ENCODE results near the gene ATP8A2.
"Not testable (repeated sequence)": the region's sequence is repeated elsewhere in the genome, so short reads cannot be mapped to it uniquely, and the experiment has no call there.

ATP8A2 gene

GRCh38 chr13:25501231-25501630 is 129.5 kb downstream of the ATP8A2 start:
- ChIA-PET POLR2A (no interaction called here), CTCF (interaction anchor here (0.6 to 1.6 kb wide), 2 partner anchors 8 to 15 kb away, joined by 3 to 4 read pairs; no protein-coding TSS in a partner anchor)
- no peak for DNase-seq (ENCODE audit: extremely low spot score)
- TF ChIP-seq CTCF (IDR thresholded peaks at IDR 0.05; ENCODE audit: control extremely low read depth, extremely low read depth, low read depth, missing control alignments): no peak

- no peak for TF ChIP-seq CTCF (IDR thresholded peaks at IDR 0.05; ENCODE audit: control extremely low read depth, extremely low read depth, low read depth, missing control alignments)
- CTCF ChIA-PET: interaction anchor here (1.6 kb wide), 1 partner anchor 9 kb away, joined by 4 read pairs; no protein-coding TSS in a partner anchor
- DNase-seq (ENCODE audit: extremely low spot score): no peak
- POLR2A ChIA-PET: no interaction called here
Observed at GRCh38 chr13:25502031-25502430, 130.3 kb downstream of the ATP8A2 start.

GRCh38 chr13:25502551-25502950 is 130.8 kb downstream of the ATP8A2 start:
- no peak for DNase-seq (ENCODE audit: extremely low spot score)
- ChIA-PET CTCF (interaction anchor here (1.6 kb wide), 1 partner anchor 9 kb away, joined by 4 read pairs; no protein-coding TSS in a partner anchor), POLR2A (no interaction called here)
- TF ChIP-seq CTCF (IDR thresholded peaks at IDR 0.05; ENCODE audit: control extremely low read depth, extremely low read depth, low read depth, missing control alignments): no peak

- DNase-seq (ENCODE audit: extremely low spot score): no peak
- ChIA-PET POLR2A (no interaction called here), CTCF (no interaction called here)
- TF ChIP-seq CTCF (IDR thresholded peaks at IDR 0.05; ENCODE audit: control extremely low read depth, extremely low read depth, low read depth, missing control alignments): no peak
Observed at GRCh38 chr13:25503856-25504255, 132.1 kb downstream of the ATP8A2 start.

GRCh38 chr13:25507841-25508240 is 136.1 kb downstream of the ATP8A2 start:
- CTCF ChIA-PET: no interaction called here
- no peak for TF ChIP-seq CTCF (IDR thresholded peaks at IDR 0.05; ENCODE audit: control extremely low read depth, extremely low read depth, low read depth, missing control alignments)
- POLR2A ChIA-PET: no interaction called here
- DNase-seq (ENCODE audit: extremely low spot score): no peak

- CTCF ChIA-PET; DNase-seq (ENCODE audit: extremely low spot score); POLR2A ChIA-PET: not testable (repeated sequence)
Observed at GRCh38 chr13:25513060-25513459, 141.3 kb downstream of the ATP8A2 start.

GRCh38 chr13:25518441-25518840 is 146.7 kb downstream of the ATP8A2 start:
- no peak for TF ChIP-seq CTCF (IDR thresholded peaks at IDR 0.05; ENCODE audit: control extremely low read depth, extremely low read depth, low read depth, missing control alignments)
- CTCF ChIA-PET: no interaction called here
- DNase-seq (ENCODE audit: extremely low spot score): no peak
- POLR2A ChIA-PET: no interaction called here
